Eye (tissue), 1 donor: Measurements from ENCODE around the gene PITPNM1.
"Not testable (repeated sequence)": the region's sequence is repeated elsewhere in the genome, so short reads cannot be mapped to it uniquely, and the experiment has no call there.

Experiments used
- DNase-seq: peaks from one replicate; pipeline ENCODE4 v3.0.0-alpha.2; 2015

PITPNM1 gene

DNA sequence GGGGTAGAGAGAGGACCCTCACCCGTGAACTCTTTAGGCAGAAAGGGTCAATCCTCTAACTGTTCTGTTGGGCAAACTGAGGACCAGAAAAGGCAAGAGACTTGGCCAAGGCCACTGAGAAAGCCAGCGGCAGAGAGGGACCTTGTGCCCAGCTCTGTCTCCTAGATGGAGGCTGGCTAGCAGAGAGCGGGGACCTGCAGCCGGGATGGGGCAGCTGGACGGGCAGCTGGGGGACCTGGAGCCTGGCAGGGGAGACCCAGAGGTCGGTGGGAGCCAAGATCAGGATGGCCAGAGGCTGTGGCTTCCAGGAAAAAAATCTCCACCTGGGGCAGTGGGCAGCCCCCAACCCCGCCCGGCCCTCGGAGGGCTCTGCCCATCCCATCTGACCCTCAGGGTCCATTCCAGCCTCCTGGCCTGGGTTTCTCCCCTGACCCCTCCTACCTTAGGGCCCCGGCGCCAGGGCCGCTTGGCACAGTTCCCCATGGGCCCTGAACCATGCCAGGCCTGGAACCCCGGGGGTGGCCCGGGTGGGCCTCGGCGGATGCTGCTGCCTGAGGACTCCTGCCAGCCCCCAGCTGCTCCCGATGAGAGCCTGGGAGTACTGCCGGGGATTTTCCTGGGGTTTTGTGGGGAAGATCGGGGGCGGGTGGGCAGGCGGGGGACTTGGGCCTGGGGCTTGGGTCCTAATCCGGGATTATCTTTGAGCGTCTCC, 17.8 kb upstream of the PITPNM1 start, which contains the start of gene CABP2:
TSS of gene CABP2 (minus strand) at position 603 of the 712 bp plus-strand sequence. CDS start at position 483, 120 bp downstream.
- no peak for DNase-seq

DNA sequence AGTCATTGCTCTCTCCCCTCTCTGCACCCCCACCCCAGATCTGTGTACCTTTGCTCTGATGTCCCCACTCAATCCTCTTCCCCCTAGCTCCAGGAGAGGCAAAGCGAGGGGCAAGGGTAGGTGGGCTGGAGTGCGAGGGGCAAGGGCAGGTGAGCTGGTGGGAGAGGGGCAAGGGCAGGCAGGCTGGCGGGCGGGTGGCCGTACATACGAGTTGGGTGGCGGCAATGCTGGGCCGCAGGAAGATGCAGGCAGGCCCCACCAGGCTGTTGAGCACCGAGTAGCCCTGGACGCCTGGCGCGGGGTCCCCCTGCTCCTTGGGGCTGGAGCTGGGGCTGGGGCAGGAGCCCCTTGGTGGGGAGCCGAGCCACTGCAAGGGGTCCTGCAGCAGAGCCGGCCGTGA, 17.2 kb upstream of the PITPNM1 start:
- no peak for DNase-seq

DNA sequence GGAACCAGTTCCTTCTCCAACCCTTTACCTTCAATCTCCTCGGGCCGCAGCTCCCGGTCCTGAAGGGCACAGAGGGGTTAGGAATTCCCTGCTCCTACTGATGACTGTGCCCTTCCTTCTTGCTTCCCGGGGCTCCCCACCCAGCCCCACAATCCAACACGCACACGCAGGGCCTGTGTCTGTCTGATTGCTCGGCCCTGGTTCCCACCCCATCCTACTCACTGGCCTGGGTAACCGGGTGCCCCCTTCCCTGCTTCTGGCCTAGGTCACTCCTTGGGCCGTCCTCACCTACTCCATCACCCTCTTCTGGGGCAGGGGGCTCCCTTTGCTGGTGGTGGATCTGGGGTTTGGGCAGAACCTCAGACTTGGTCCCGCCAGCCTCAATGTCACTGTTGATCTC, 16.8 kb upstream of the PITPNM1 start:
- no peak for DNase-seq

DNA sequence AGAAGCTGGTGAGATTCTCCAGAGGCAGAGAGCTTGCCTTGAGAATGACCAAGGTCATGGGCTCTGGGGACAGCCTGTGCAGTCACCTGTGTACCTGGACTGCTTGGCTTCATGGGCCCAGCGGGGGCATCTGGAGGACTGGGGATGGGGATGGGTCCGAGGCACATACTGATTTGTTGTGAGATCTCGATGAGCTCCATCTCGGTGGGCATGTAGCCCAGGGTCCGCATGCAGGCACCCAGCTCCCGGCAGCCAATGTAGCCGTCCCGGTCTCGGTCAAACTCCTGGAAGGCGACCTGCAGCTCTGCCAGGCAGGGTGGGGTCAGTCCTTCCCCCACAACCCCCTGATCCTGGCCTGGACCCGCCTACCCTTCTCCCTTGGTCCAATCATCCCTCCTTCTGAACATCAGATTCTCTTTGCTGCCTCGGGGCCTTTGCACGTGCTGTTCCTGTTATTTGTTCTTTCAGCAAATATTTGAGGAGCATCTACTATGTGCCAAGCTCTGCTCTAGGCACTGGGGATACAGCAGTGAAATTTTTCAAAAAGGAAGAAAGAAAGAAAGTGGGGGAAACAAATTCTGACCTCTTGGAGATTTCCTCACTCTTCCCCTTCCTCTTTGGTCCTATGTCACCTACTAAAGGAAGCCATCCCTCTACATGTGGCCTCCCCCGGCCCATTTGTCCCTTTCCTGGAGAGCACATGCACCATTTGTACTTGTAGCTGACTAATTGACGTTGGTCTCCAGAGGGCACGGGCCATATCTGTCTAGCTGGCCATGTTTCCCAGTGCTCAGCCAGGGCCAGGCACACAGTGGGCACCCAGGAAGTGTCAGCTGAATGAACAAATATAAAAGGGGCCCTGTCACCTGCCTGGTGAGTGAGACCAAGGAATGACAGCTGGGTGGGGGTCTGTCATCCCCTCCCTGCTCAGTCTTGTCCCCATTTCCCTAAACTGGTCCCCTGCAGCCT, 16.0 kb upstream of the PITPNM1 start:
- no peak for DNase-seq

DNA sequence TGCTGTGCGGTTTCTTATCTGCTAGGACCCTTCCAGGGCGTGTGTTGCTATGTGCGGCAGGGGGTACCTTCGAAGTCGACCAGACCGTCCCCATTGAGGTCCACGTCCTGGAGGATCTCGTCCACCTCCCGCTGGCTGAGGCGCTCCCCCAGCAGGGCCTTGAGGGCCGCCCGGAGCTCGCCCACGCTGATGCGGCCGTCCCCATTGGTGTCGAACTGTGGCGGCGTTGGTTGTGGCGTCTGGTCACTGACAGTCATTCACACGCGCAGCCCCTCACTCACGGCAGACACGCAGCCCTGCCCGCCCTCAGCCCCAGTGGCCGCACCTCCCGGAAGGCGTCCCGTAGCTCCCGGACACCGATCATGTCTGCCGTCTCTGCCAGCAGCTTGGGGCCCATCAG, 14.6 kb upstream of the PITPNM1 start:
- no peak for DNase-seq

DNA sequence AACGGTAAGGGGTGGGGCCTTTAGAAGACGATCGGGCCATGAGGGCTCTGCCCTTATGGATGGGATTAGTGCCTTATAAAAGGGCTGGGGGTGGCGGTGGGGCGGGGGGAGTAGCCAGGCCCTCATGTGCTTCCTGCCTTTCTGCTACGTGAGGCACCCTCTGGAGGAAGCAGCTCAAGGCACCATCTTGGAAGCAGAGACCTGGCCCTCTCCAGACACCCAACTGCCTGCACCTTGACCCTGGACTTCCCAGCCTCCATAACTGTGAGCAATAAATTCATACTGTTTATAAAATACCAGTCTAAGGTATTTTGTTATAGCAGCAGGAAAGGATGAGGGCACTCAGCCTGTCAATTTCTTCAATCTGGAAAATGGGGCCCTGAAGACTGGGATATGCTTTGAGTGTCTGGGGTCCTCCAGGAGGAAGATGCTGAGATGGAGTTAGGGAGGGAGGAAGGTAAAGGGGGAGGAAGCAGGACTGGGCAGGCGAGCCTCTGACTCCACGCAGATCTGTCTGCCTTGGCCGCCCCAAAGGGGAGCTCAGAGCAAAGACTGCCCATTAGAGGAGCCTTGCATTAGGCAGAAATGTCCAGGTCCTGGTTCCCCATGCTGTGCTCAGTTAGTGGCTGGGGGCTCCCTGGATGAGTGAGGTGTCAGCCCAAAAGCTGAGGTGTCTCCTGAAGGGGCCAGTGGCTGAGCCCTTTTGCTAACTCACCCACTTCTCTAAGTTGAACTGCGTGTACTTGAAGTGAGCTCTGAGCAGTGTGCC, 12.8 kb upstream of the PITPNM1 start:
- no peak for DNase-seq

DNA sequence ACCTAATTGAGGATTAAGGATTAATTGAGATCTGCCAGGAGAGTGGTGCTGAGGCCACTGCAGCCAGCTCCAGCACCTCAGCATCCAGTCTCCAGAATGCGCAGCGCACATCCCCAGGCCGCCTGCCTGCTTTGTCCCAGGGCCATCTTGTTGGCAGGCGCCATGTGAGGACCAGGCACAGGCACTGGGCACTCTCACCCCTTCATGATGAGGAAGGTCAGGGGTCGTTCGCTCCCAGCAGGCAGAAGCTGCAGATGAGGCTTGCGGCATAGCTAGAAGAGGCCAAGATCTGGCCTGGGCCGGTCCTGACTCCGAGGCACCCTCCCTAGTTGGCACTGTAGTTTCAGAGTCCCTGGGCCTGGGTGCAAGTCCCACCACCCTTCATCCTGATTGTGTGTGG, 11.6 kb upstream of the PITPNM1 start:
- no peak for DNase-seq

DNA sequence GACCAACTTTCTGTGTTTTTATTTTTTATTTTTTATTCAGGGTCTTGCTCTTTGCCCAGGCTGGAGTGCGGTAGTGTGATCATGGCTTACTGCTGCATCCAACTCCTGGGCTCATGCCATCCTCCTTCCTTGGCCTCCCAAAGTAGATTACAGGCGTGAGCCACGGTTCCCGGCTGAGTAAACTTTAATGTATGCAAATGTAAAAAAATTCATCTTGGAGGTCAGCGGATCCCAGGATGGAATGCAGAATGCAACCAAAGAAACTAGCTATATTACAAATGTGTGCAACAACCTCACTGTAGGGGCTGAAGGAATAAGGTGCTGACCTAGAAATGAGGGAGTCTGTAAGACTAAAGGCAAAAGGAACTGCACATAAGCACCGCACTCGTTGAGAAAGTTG, 9.0 kb upstream of the PITPNM1 start:
- DNase-seq = no peak

DNA sequence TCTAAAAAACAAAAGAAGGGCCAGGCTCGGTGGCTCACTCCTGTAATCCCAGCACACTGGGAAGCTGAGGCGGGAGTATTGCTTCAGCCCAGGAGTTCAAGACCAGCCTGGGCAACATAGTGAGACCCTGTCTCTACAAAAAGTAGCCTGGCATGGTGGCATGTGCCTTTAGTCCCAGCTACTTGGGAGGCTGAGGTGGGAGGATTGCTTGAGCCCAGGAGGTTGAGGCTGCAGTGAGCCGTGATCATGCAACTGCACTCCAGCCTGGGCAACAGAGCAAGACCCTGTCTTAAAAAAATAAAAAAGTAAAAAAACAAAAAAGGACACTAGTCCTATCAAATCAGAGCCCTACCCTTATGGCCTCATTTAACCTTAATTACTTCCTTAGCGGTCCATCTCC, 6.4 kb upstream of the PITPNM1 start:
- DNase-seq = not testable (repeated sequence)

DNA sequence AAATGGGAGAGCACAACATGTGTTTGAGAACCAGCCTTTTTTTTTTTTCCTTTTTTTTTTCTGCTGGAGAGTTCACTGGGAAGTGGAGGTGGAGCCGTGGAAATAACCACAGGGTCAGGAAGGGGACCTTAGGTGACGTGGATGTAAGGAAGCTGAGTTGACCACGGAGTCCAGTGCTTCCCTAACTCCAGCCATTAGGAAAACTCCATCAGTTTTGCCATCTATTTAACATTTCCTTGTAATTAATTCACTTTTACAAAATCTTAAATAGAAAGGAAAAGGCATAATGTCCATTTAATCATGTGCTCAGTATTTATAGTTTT, 4.8 kb upstream of the PITPNM1 start:
- no peak for DNase-seq

DNA sequence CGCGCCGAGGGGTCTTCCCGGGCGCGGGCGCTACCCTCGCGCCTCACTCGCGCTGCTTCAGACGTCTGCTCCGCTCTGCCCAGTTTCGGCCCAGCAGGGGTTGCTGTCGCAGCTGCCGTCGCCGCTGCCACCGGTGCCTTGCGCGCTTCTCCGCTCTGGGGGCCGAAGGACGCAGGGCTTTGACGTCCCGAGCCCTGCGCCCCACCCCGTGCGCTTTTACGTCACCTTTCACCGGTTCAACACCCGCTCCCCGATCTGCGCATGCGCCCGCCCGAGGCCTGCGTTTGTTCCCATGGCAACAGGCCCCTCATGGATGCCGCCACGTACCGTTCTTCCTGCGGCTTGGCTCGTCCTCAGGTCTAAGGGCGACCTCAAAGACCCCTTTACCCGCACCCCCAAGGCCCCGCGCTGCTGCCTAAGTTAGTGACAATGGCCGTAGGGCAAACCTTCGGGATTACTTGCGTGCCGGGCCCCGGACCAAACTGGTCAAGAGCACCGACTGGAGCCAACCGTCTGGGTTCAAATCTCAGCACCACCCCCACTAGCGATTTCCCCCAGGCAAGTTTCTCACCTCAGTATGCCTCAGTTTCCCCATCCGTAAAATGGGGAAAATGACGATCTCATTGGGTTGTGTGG, 3.4 kb upstream of the PITPNM1 start:
- peak; percentile 99 for DNase-seq

DNA sequence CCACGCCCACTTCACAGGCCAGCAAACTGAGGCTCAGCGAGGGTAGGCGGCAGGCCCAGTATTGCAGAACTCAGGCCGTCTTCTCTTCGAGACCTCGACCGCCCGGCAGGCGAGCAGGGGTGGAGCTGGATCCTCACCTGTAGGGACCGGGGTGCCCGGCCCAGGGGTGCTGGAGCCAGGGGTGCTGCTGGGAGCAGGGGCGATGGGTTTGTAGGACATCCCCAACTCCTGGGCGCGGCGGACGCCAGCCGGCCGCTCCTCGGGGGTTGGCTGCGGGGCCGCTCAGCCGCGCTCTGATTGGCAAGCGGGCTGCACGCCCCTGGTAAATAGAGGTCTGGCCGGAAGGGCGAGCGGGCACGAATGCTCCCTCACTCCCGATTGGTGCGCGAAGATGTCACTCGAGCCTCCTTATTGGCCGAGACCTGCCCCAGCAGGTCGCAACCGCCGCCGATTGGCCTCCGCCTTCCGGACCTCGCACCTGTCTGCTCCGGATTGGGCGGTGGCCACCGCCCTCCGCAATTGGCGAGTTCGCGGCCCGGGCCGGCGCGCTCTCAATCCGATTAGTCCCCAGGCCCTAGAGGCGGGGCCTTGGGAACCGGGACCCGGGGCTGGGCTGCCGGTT, 2.8 kb upstream of the PITPNM1 start, which contains the start of gene CDK2AP2:
TSS of gene CDK2AP2 (minus strand) at position 299 of the 622 bp plus-strand sequence. CDS start at position 219, 80 bp downstream.
- peak; percentile 99 for DNase-seq

DNA sequence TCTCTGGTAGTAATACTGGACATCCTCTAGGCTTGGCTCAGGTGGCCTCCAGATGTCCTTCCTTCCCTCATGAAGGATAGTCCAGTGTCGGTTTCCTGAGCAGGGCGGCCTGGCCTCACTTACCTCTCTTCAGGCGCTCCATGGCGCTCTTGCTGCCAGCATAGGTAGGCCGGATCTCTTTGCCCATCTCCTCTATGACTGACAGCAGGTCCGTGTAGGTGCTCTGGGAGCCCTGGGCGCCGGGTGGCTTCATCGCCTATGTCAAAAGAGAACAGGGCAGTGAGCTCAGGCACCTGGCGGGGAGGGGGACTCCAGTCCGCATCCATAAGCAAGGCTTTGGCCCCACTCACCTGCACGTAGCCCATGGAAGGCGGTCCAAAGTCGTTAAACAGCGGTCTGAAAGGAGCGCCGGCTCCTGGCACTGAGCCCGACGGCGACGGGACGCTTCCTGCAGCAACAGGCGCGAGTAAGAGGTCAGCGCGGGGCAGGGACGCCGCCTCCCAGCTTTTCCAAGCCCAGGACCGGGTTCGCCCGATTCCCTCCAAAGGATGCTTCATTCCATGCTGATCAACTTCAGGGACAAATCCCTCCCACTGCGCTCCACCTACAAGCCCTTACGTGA, 2.2 kb upstream of the PITPNM1 start:
- DNase-seq = no peak

DNA sequence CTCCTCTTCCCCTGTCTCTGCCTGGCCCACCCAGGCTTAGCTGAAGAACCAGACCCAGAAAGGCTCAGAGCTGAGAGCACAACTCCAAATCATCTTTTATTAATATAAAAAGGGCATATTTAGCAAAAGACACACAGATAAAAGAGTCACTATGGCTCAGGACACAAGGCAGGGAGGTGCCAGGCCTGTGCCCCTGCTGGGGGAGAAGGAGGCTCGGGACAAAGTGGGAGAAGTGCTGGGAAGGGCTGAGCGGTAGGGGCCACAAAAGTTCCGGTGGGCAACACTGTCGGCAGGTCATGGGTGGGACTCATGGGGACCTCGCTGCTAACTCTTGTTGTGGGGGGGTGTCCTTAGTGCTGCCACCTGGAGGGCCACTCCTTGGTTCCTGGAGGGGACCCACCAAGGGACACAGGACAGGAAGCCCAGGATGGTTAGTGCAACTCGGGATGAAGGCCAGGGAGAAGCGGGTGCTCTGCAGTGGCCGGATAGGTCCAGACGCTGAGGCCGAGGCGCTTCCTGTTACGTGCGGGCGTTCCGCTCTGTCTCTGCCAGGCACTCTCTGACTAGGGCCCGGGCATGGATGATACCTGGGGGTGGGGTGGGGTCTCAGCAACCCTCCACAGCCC, 1.4 kb upstream of the PITPNM1 start:
- DNase-seq = no peak

DNA sequence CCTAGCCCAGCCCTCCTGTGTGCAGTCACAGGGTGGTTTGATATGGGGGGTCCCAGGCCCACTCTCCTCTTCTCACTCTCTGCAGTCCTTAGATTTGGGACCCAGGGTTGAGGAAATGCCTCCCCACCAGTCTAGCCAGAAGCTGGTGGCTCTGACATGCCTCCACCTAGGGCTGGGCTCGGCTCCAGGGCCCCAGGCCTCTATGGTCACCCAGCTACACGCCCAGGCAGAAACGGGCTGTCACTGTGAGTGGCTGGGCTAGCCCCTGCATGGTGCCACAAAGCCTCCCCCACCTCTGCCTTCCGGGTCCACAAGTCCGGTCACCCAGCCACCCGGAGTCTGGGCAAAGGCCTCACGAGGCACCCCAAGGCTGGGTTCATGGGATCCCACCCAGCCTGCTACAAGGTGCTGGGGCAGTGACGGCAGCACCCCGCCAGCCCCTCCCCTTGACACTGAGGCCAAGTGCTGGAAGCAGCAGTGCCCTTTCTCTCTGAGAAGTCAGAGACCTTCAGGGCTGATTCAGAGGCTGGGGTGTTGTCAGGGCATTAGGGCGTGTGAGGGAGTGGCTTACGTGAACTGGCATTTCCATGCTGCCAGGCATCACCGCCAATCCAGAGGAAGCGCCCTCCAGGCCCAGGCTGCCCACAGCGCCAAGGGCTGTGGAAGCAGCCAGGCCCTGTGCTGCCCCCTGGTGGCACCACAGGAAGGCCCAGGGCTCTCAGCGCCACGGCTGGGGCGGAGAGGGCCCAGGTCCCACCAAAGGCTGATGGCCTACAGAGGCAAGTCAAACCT, 638 bp upstream of the PITPNM1 start:
- DNase-seq = peak; percentile 93

DNA sequence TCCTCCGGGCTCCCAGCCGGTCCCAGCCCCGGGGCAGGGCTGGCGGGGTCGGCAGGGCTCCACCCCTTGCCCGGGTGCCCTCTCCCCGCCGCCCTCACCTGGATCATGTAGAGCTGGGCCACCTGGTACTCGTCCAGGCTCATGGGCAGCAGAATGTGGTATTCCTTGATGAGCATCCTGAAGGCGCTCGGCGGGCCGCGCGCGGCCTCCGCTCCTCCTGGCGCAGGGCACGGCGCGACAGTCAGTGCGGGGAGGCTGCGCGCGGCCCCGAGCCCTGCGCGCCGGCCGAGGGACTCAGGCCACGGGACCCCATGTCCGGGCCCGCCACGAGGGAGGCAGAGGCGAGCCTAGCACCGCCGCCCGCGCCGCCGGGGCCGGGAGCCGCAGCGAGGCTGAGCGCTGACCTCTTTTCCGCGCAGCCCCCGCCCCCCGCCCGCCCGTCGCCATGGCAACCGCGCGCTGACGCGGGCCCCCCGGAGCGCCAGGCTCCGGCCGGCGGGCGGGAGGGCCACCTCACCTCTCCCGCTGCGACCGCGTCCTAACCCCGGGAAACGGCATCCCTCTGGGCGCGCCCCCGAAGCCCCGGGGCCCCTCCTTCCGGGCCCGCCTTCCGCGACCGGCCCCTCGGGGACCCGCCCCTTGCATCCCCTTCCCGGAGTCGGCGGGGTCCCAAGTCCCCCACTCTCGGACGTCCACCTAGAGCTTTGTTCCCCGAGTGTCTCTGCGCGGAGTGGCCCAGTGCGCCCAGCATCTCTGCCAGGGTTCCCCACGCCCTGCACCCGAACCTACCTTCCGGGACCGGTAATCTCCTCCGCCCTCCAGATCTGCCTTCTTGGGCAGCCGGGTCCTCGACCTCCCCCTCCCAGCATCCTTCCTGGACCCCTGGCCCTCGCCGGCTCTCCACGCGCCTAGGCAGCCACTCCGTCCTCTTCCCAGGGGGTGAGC, 886 bp downstream of the PITPNM1 start:
- DNase-seq = peak; percentile 83

DNA sequence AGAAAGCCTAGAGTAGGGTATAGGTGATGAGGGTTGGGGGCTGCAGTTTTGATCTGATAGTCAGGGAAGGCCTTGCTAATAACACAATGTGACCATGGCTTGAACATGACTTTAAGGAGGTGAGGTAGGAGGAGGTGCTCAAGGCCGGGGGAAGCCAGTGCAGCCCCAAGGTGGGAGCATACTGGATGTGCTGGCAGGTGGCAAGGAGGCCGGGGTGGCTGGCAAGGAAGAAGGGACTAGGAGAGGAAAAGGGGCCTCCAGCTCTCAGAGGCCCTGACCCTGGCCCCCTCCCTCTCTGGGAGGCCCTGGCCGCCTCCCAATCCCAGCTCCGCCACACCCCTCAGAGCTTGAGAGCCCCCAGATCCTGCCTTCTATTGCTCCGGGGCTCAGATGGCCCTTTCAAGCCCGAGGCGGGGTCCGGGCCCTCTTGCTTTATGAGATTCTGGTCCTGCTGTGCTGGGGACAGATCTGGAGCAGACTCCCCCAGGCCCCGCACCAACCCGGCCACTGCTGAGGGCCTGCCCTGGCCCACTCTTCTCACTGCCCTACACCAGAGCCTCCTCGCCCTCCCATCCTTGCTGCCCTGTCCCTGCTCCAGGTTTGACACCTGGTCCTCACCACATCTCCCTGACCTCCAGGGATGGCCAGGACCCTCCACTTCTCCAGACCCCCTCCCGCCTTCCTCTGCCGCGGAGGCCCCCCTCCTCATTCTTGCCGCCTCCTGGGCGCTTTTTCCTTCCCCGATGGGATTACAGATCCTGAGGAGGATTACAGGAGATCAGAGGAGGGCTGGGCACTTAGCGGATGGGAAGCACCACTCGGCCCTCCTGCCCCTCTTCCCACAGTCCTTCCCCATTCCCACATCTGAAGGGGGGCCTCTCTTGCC, 1.8 kb downstream of the PITPNM1 start:
- peak; percentile 51 for DNase-seq

DNA sequence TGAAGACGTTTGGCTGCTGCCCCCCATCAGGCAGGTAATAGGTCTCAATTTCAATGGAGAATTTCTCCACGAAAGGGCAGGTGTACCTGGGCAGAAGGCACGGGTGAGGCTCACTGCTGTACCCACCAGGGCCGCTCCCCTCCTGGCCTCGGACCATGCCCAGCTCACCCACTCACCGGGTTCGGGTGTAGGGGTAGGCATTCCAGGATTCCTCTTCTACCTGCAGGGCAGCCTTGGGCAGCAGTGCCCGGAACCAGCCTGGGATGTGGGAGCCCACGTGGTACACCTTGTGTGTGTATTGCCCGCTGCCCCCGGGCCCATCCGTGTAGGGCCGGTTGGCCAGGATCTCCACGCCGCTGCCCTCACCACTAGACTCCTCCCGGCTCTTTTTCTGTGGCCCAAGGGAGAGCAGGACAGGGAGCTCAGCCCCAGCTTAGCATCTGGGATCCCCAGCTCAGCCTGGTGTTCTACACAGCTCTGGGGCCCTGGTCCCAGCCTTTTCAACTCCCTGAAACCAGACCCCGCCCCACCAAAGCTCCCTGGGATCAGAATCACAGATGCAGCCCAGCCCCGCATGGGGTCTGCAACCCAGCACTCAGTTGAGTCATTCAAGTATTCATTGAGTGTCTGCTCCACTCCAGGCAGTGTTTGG, 2.7 kb downstream of the PITPNM1 start:
- DNase-seq = no peak
